K562 (cell line): ENCODE data around the gene IL1F10. TPM values are rescaled to one million over a fixed set of nuclear protein-coding genes. Genes with fewer than 3 reads are reported as not detected.
A peak's percentile ranks its signal among the peaks of the same experiment; 100 is the strongest.

Experiments
- ATAC-seq: fragments of 200-7000 bp; cut with Tn5 transposase; 3 replicates; pipeline ENCODE4 v1.9.1; 2020; ENCODE audit warnings: moderate library complexity
- BruUV-seq: library from RNA; stranded (reverse); fragments of 400-500 nt; replicated peaks from 2 replicates; lab custom pipeline; 2021; lab: Mats Ljungman, UMichigan
- CTCF ChIA-PET: fragments of 300-600 bp; formaldehyde crosslinking; extraction: SDS; loops from one replicate; lab custom pipeline; 2021; ENCODE audit warnings: low intra/inter-chr PET ratio; lab: Yijun Ruan, JAX
- POLR2A ChIA-PET: fragments of 300-600, 350-650 bp; sonication (Branson Sonifier 250); formaldehyde crosslinking; extraction: SDS; loops from one replicate; lab custom pipeline; 2021; ENCODE audit warnings: antibody characterized with exemption, inconsistent platforms; lab: Yijun Ruan, JAX
- DNase-seq, 4 experiments: peaks; one replicate each; pipeline versions ENCODE4 v3.0.0 to v3.0.0-alpha.2; 2011 to 2018; ENCODE audit warnings: low spot score in 3 of 4, mixed read lengths in 3 of 4; ENCODE audit errors: extremely low read depth in 1 of 4
- FAIRE-seq: peaks from 2 replicates; lab custom pipeline; 2011; peaks lifted over from hg19 to GRCh38; lab: Jason Lieb, UNC
- H2AFZ ChIP-seq: 2 replicates; pipeline ENCODE4 v1.6.0; 2011; ENCODE audit warnings: low read depth, low read length, control low read depth, inconsistent platforms
- H3K27ac ChIP-seq: fragments of 200-600 bp; 3 replicates; pipeline ENCODE4 v1.8.0; 2011; ENCODE audit warnings: low read depth, mild to moderate bottlenecking, control low read depth, inconsistent platforms, low read length, moderate library complexity, mixed read lengths; ENCODE audit errors: extremely low read depth
- H3K27me3 ChIP-seq, 2 experiments: fragments of 300-600 bp in 1 of 2; 2 replicates in 1 of 2; 3 replicates in 1 of 2; pipeline versions ENCODE4 v1.6.0 to v1.8.0; 2011; ENCODE audit warnings: inconsistent platforms in 2 of 2, low read length in 2 of 2, mild to moderate bottlenecking in 1 of 2, mixed read lengths in 1 of 2, moderate library complexity in 1 of 2; ENCODE audit not compliant: control insufficient read depth in 2 of 2, insufficient read depth in 2 of 2
- H3K36me3 ChIP-seq: fragments of 300-600 bp; 3 replicates; pipeline ENCODE4 v1.8.0; 2011; ENCODE audit warnings: mild to moderate bottlenecking, low read length, inconsistent platforms; ENCODE audit not compliant: control insufficient read depth, insufficient read depth
- H3K4me1 ChIP-seq, 2 experiments: fragments of 200-600 bp in 1 of 2; replicated peaks in 1 of 2; 2 replicates in 1 of 2; 3 replicates in 1 of 2; pipeline versions ENCODE4 v1.5.1 to v1.8.0; 2011; ENCODE audit warnings: inconsistent platforms in 2 of 2, low read length in 2 of 2, mild to moderate bottlenecking in 1 of 2, mixed read lengths in 1 of 2, moderate library complexity in 1 of 2; ENCODE audit not compliant: control insufficient read depth in 2 of 2, insufficient read depth in 2 of 2
- H3K4me2 ChIP-seq: 2 replicates; pipeline ENCODE4 v1.6.1; 2011; ENCODE audit warnings: low read length, control low read depth, inconsistent platforms, mixed read lengths; ENCODE audit not compliant: insufficient read depth
- H3K4me3 ChIP-seq: fragments of 200-600 bp; sonication (generic), shearing (Covaris generic); 2 replicates; pipeline ENCODE4 v1.5.1; 2016; ENCODE audit warnings: control low read depth, inconsistent platforms
- H3K79me2 ChIP-seq: fragments of 200-600 bp; 3 replicates; pipeline ENCODE4 v1.8.0; 2011; ENCODE audit warnings: low read length, inconsistent platforms; ENCODE audit not compliant: control insufficient read depth, insufficient read depth
- H3K9ac ChIP-seq, 2 experiments: 2 replicates each; pipeline versions ENCODE4 v1.6.0 to v1.6.1; 2011; ENCODE audit warnings: low read depth in 2 of 2, low read length in 2 of 2, control low read depth in 1 of 2, inconsistent platforms in 1 of 2, mild to moderate bottlenecking in 1 of 2, mixed read lengths in 1 of 2; ENCODE audit not compliant: insufficient read depth in 1 of 2
- H3K9me1 ChIP-seq: one replicate; pipeline ENCODE4 v1.6.0; 2011; ENCODE audit warnings: inconsistent platforms, mild to moderate bottlenecking, low read length, moderate library complexity; ENCODE audit not compliant: control insufficient read depth, insufficient read depth
- H3K9me3 ChIP-seq: replicated peaks from 2 replicates; pipeline ENCODE4 v1.5.1; 2011; ENCODE audit warnings: low read depth, low read length, inconsistent platforms; ENCODE audit not compliant: control insufficient read depth, insufficient read depth
- H4K20me1 ChIP-seq: replicated peaks from 2 replicates; pipeline ENCODE4 v1.6.1; 2011; ENCODE audit warnings: low read length, inconsistent platforms, mixed read lengths; ENCODE audit not compliant: control insufficient read depth, insufficient read depth
- RBM14 ChIP-seq: fragments of 200-400 bp; formaldehyde crosslinking; IDR thresholded peaks from 2 replicates; pipeline ENCODE4 v1.6.1; 2018; ENCODE audit warnings: low read depth, mild to moderate bottlenecking, low read length, moderate library complexity, borderline replicate concordance; ENCODE audit not compliant: insufficient read depth
- SUPT5H ChIP-seq: fragments of 450-650 bp; IDR thresholded peaks from 2 replicates; pipeline ENCODE4 v1.6.1; 2016
- ZNF197 ChIP-seq: fragments of 200-800 bp; sonication (Bioruptor generic); IDR thresholded peaks from 2 replicates; pipeline ENCODE4 v1.6.1; 2016; ENCODE audit warnings: low read depth, missing genetic modification characterization, missing compliant biosample characterization
- ZNF24 ChIP-seq: fragments of 450-650 bp; IDR thresholded peaks from 2 replicates; pipeline ENCODE4 v1.6.1; 2016
- WGBS: fragments of 100-300 bp; shearing (Covaris generic); methylation state at CpG from one replicate; pipeline ENCODE4 v1.1.6; 2016; ENCODE audit warnings: low coverage, mixed read lengths; ENCODE audit not compliant: insufficient coverage; ENCODE audit errors: missing lambda C conversion rate; 5-methylcytosine and 5-hydroxymethylcytosine counted together
- in situ Hi-C: fragments of 300-500 bp; cut with MboI; formaldehyde crosslinking; loops from 4 replicates; pipeline ENCODE4 v1.15.0; 2018; ENCODE audit warnings: inconsistent platforms, mixed read lengths
- intact Hi-C: fragments of 100-400 bp; cut with micrococcal nuclease; formaldehyde crosslinking; loops from 2 replicates; pipeline ENCODE4 v1.14.2; 2022
- polyA plus RNA-seq, 8 experiments: library from polyadenylated mRNA; depleted of rRNA in 4 of 8; stranded (reverse) in 5 of 8; unstranded in 3 of 8; fragments of >200 nt; fragmentation: Nextera tagmentation in 2 of 8; fragmentation: Illumina TruSeq in 1 of 8; extraction: Ambion mirVana in 2 of 8; extraction: Trizol in 1 of 8; gene quantifications; 2 replicates each; pipeline versions ENCODE4 v1.2.1 to v1.2.3, GENCODE V29; 2011 to 2014; ENCODE audit warnings: inconsistent platforms in 1 of 8, missing spikeins in 1 of 8
- total RNA-seq, 7 experiments: library from RNA; depleted of rRNA in 6 of 7; stranded (reverse); fragments of >200 nt in 6 of 7; fragmentation: Illumina TruSeq in 2 of 7; extraction: Trizol in 2 of 7; gene quantifications; 2 replicates each; pipeline versions ENCODE4 v1.2.1 to v1.2.3, GENCODE V29; 2011 to 2021; ENCODE audit warnings: low replicate concordance in 1 of 7
- TF ChIP-seq, protein P1 (sequence below): IDR thresholded peaks from 2 replicates; pipeline ENCODE4 v1.6.1; 2016; ENCODE audit warnings: missing genetic modification characterization, missing compliant biosample characterization
- TF ChIP-seq, protein P2 (sequence below): fragments of 450-650 bp; IDR thresholded peaks from 2 replicates; pipeline ENCODE4 v1.6.1; 2017; ENCODE audit warnings: antibody characterized with exemption, mild to moderate bottlenecking
- TF ChIP-seq, protein P3 (sequence below): fragments of 450-650 bp; formaldehyde crosslinking; IDR thresholded peaks from 2 replicates; pipeline ENCODE4 v1.4.0; 2020; ENCODE audit warnings: mild to moderate bottlenecking, mixed read lengths

IL1F10 gene
- total and polyA plus RNA-seq, 9 of the 15 experiments (the other 6 are each of a cell fraction or from before 2014, with no cell fraction given): not detected

DNA sequence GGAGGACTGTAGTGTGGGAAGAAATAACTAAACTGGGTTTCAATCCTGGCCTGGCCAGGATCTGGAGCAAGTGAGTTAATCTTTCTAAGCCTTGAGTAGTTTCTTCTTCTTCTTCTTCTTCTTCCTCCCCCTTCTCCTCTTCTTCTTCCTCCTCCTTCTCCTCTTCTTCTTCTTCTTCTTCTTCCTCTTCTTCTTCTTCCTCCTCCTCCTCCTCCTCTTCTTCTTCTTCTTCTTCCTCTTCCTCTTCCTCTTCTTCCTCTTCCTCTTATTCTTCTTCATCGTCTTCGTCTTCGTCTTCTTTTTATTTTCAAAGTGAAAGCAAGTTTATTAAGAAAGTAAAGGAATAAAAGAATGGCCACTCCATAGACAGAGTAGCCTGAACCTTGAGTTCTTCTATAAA, 53.1 kb downstream of the IL1F10 start:
- TF ChIP-seq, protein P1, sequence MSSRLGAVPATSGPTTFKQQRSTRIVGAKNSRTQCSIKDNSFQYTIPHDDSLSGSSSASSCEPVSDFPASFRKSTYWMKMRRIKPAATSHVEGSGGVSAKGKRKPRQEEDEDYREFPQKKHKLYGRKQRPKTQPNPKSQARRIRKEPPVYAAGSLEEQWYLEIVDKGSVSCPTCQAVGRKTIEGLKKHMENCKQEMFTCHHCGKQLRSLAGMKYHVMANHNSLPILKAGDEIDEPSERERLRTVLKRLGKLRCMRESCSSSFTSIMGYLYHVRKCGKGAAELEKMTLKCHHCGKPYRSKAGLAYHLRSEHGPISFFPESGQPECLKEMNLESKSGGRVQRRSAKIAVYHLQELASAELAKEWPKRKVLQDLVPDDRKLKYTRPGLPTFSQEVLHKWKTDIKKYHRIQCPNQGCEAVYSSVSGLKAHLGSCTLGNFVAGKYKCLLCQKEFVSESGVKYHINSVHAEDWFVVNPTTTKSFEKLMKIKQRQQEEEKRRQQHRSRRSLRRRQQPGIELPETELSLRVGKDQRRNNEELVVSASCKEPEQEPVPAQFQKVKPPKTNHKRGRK (tag): peak; percentile 67
- TF ChIP-seq ZNF197 (CRISPR knock-in tag): no peak
- TF ChIP-seq, all 486 proteins: peak for 1
- H3K9ac ChIP-seq: no peak overlapping the region
- in situ Hi-C loops (no loop called here), intact Hi-C loops (no loop called here)
- FAIRE-seq: no peak
- H2AFZ ChIP-seq: no peak overlapping the region
- ATAC-seq: no peak
- 0% methylated on average over 3 of the region's 3 CpGs for WGBS
- POLR2A ChIA-PET: interaction anchor here (1.9 kb wide), 1 partner anchor 16 kb away, joined by 7 read pairs; no protein-coding TSS in a partner anchor
- no peak overlapping the region for H3K4me3 ChIP-seq
- no peak overlapping the region for H3K27ac ChIP-seq
- peaks cover 3% of the 10 kb centered on the region for H3K9me1 ChIP-seq
- H3K79me2 ChIP-seq: no peaks in the 10 kb centered on the region
- no peaks in the 10 kb centered on the region for H4K20me1 ChIP-seq
- H3K27me3 ChIP-seq: peaks cover 13 to 16% of the 10 kb centered on the region in 2 experiments
- H3K36me3 ChIP-seq: no peaks in the 10 kb centered on the region
- no peak for DNase-seq
- CTCF ChIA-PET: no interaction called here
- H3K4me1 ChIP-seq: peaks cover 4 to 12% of the 10 kb centered on the region in 2 experiments; a peak in 4 of 5 replicates
- H3K9me3 ChIP-seq: no peaks in the 10 kb centered on the region
- no peak overlapping the region for H3K4me2 ChIP-seq
- BruUV-seq: no TSS peak

DNA sequence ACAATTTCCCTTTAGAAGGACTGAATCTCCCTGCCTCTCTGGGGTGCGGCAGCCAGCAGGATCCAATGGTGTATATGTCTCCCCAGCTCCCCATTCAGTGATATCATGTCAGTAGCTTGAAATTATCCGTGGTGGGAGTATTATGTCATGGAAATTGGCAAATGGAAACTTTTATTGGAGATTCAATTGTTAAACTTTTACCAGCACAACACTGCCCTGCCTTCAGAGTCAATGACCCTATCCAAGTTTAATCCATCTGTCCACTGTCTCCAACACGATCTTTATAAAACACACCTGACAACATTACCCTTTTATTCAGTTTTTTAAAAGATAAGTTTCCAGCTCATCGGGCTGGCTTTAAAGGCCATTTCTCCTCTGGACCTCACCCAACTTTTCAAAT, 54.6 kb downstream of the IL1F10 start:
- H3K9me1 ChIP-seq: peaks cover 3% of the 10 kb centered on the region
- intact Hi-C loops (no loop called here), in situ Hi-C loops (no loop called here)
- H3K4me3 ChIP-seq: no peak overlapping the region
- CTCF ChIA-PET: no interaction called here
- H4K20me1 ChIP-seq: no peaks in the 10 kb centered on the region
- H3K27ac ChIP-seq: no peak overlapping the region
- H3K9me3 ChIP-seq: no peaks in the 10 kb centered on the region
- H3K36me3 ChIP-seq: no peaks in the 10 kb centered on the region
- H3K9ac ChIP-seq: no peak overlapping the region
- BruUV-seq: no TSS peak
- H3K4me1 ChIP-seq: peaks cover 4 to 6% of the 10 kb centered on the region in 2 experiments; a peak in 4 of 5 replicates
- H3K27me3 ChIP-seq: peaks cover 21 to 23% of the 10 kb centered on the region in 2 experiments
- DNase-seq: no peak
- no peak for ATAC-seq
- no peaks in the 10 kb centered on the region for H3K79me2 ChIP-seq
- H3K4me2 ChIP-seq: no peak overlapping the region
- no peak for FAIRE-seq
- 12% methylated on average over 4 of the region's 4 CpGs for WGBS
- POLR2A ChIA-PET: interaction anchor here (0.6 to 1.9 kb wide), 3 partner anchors 14 to 44 kb away, joined by 3 to 7 read pairs (median 5); no protein-coding TSS in a partner anchor
- no peak overlapping the region for H2AFZ ChIP-seq
- TF ChIP-seq, protein P2, sequence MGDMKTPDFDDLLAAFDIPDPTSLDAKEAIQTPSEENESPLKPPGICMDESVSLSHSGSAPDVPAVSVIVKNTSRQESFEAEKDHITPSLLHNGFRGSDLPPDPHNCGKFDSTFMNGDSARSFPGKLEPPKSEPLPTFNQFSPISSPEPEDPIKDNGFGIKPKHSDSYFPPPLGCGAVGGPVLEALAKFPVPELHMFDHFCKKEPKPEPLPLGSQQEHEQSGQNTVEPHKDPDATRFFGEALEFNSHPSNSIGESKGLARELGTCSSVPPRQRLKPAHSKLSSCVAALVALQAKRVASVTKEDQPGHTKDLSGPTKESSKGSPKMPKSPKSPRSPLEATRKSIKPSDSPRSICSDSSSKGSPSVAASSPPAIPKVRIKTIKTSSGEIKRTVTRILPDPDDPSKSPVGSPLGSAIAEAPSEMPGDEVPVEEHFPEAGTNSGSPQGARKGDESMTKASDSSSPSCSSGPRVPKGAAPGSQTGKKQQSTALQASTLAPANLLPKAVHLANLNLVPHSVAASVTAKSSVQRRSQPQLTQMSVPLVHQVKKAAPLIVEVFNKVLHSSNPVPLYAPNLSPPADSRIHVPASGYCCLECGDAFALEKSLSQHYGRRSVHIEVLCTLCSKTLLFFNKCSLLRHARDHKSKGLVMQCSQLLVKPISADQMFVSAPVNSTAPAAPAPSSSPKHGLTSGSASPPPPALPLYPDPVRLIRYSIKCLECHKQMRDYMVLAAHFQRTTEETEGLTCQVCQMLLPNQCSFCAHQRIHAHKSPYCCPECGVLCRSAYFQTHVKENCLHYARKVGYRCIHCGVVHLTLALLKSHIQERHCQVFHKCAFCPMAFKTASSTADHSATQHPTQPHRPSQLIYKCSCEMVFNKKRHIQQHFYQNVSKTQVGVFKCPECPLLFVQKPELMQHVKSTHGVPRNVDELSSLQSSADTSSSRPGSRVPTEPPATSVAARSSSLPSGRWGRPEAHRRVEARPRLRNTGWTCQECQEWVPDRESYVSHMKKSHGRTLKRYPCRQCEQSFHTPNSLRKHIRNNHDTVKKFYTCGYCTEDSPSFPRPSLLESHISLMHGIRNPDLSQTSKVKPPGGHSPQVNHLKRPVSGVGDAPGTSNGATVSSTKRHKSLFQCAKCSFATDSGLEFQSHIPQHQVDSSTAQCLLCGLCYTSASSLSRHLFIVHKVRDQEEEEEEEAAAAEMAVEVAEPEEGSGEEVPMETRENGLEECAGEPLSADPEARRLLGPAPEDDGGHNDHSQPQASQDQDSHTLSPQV: no peak
- TF ChIP-seq SUPT5H (no peak), RBM14 (no peak), ZNF24 (no peak)
- TF ChIP-seq, protein P3, sequence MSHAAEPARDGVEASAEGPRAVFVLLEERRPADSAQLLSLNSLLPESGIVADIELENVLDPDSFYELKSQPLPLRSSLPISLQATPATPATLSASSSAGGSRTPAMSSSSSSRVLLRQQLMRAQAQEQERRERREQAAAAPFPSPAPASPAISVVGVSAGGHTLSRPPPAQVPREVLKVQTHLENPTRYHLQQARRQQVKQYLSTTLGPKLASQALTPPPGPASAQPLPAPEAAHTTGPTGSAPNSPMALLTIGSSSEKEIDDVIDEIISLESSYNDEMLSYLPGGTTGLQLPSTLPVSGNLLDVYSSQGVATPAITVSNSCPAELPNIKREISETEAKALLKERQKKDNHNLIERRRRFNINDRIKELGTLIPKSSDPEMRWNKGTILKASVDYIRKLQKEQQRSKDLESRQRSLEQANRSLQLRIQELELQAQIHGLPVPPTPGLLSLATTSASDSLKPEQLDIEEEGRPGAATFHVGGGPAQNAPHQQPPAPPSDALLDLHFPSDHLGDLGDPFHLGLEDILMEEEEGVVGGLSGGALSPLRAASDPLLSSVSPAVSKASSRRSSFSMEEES (CRISPR knock-in tag): no peak
